Stimulated activated CD8-positive, alpha-beta memory T cell treated with anti-CD3 and anti-CD28 coated beads, Interleukin-4, amount 100 ng/mL, for 1 hour (primary cell): ENCODE data around the gene GLRA3.
"Not testable (repeated sequence)": the region's sequence is repeated elsewhere in the genome, so short reads cannot be mapped to it uniquely, and the experiment has no call there.

ENCODE experiments used
- DNase-seq, 2 donors: peaks; one replicate each; pipeline ENCODE4 v3.0.0-alpha.2; 2020; ENCODE audit warnings: low read depth in 2 of 2, low spot score in 1 of 2

Gene GLRA3

GRCh38 chr4:174716986-174717770 is 111.9 kb downstream of the GLRA3 start:
- DNase-seq: no peak

- DNase-seq: no peak
Measured at GRCh38 chr4:174714393-174715211, 114.4 kb downstream of the GLRA3 start.

GRCh38 chr4:174713821-174714220 is 115.2 kb downstream of the GLRA3 start:
- DNase-seq: no peak

- DNase-seq: no peak
Measured at GRCh38 chr4:174713181-174713580, 115.9 kb downstream of the GLRA3 start.

- no peak for DNase-seq
Measured at GRCh38 chr4:174709526-174709925, 119.5 kb downstream of the GLRA3 start.

- no peak for DNase-seq
Measured at GRCh38 chr4:174708381-174708780, 120.7 kb downstream of the GLRA3 start.

- DNase-seq: no peak
Measured at GRCh38 chr4:174707902-174708301, 121.1 kb downstream of the GLRA3 start.

GRCh38 chr4:174707051-174707676 is 121.9 kb downstream of the GLRA3 start:
- no peak for DNase-seq

GRCh38 chr4:174702979-174703478 is 126.0 kb downstream of the GLRA3 start:
- no peak for DNase-seq

GRCh38 chr4:174699654-174700053 is 129.4 kb downstream of the GLRA3 start:
- DNase-seq: no peak

GRCh38 chr4:174697896-174698295 is 131.2 kb downstream of the GLRA3 start:
- no peak for DNase-seq

- no peak for DNase-seq
Measured at GRCh38 chr4:174697202-174697601, 131.8 kb downstream of the GLRA3 start.

- no peak for DNase-seq
Measured at GRCh38 chr4:174696657-174697056, 132.4 kb downstream of the GLRA3 start.

- DNase-seq: not testable (repeated sequence)
Measured at GRCh38 chr4:174691876-174692275, 137.2 kb downstream of the GLRA3 start.

- DNase-seq: no peak
Measured at GRCh38 chr4:174690665-174691064, 138.4 kb downstream of the GLRA3 start.

- no peak for DNase-seq
Measured at GRCh38 chr4:174689618-174690017, 139.4 kb downstream of the GLRA3 start.

- DNase-seq: no peak
Measured at GRCh38 chr4:174686826-174687225, 142.2 kb downstream of the GLRA3 start.

GRCh38 chr4:174681723-174682300 is 147.2 kb downstream of the GLRA3 start:
- no peak for DNase-seq

GRCh38 chr4:174674305-174674840 is 154.7 kb downstream of the GLRA3 start:
- no peak for DNase-seq

GRCh38 chr4:174673865-174674264 is 155.2 kb downstream of the GLRA3 start:
- no peak for DNase-seq

- no peak for DNase-seq
Measured at GRCh38 chr4:174672276-174672675, 156.8 kb downstream of the GLRA3 start.
